HK-2 (cell line): ENCODE measurements around the gene UCHL5.

Experiments used
- DNase-seq: peaks from one replicate; pipeline ENCODE4 v3.0.0-alpha.2; 2018; ENCODE audit not compliant: unreplicated experiment

UCHL5 gene

GRCh38 chr1:192967211-192967877 lies 91.8 kb downstream of the UCHL5 start:
- no peak for DNase-seq

GRCh38 chr1:192966073-192966472 lies 93.1 kb downstream of the UCHL5 start:
- no peak for DNase-seq

GRCh38 chr1:192962901-192963300 lies 96.3 kb downstream of the UCHL5 start:
- no peak for DNase-seq
